Measurements from ENCODE around the gene SASS6.
A peak's percentile ranks its signal among the peaks of the same experiment; 100 is the strongest.

Gene SASS6

GRCh38 chr1:100036718-100037655 is 95.7 kb downstream of the SASS6 start:
- H3K4me1 ChIP-seq (ENCODE audit: control insufficient read depth, low read length), result peaks cover 38% of the 10 kb centered on the region
- H3K9me2 ChIP-seq (replicated peaks; ENCODE audit: control insufficient read depth, low read length), result no peaks in the 10 kb centered on the region
- peak overlapping the region; percentile 67 for H3K4me2 ChIP-seq (ENCODE audit: low read length)
- peak overlapping the region; percentile 92 for H3K4me3 ChIP-seq (ENCODE audit: low read length)
- H3K27me3 ChIP-seq (ENCODE audit: control insufficient read depth, low read length), result no peaks in the 10 kb centered on the region
- TF ChIP-seq EZH2phosphoT487 (IDR thresholded peaks at IDR 0.05; ENCODE audit: borderline replicate concordance, low read length) (no peak), CTCF (IDR thresholded peaks at IDR 0.05; ENCODE audit: low read depth, low read length, poor library complexity, severe bottlenecking) (no peak)
- peaks cover 6% of the 10 kb centered on the region; the same call in 1 of the 2 replicates for H3F3A ChIP-seq (ENCODE audit: control insufficient read depth, insufficient read depth)
- peaks cover 71% of the 10 kb centered on the region for H3K79me2 ChIP-seq (ENCODE audit: control insufficient read depth, low read length)
- H3K9me3 ChIP-seq (ENCODE audit: control insufficient read depth, insufficient read depth, low read length), result no peaks in the 10 kb centered on the region
- H4K20me1 ChIP-seq (ENCODE audit: control insufficient read depth, insufficient read depth, low read depth, low read length), result peaks cover 7% of the 10 kb centered on the region; the same call in 1 of the 2 replicates
- peak overlapping the region; percentile 81 for H3K27ac ChIP-seq (ENCODE audit: low read depth, low read length)
- H3K36me3 ChIP-seq (ENCODE audit: control insufficient read depth, low read length), result peaks cover 47% of the 10 kb centered on the region

GRCh38 chr1:100035214-100035613 is 97.5 kb downstream of the SASS6 start:
- Histone ChIP-seq H3K79me2 (ENCODE audit: control insufficient read depth, low read length) (peaks cover 54% of the 10 kb centered on the region), H3K27ac (ENCODE audit: low read depth, low read length) (no peak overlapping the region), H3K4me2 (ENCODE audit: low read length) (peak overlapping the region; percentile 67), H3K36me3 (ENCODE audit: control insufficient read depth, low read length) (peaks cover 41% of the 10 kb centered on the region), H4K20me1 (ENCODE audit: control insufficient read depth, insufficient read depth, low read depth, low read length) (peaks cover 1% of the 10 kb centered on the region; the same call in 1 of the 2 replicates), H3K4me3 (ENCODE audit: low read length) (peak overlapping the region; percentile 92), H3K9me3 (ENCODE audit: control insufficient read depth, insufficient read depth, low read length) (no peaks in the 10 kb centered on the region), H3K9me2 (replicated peaks; ENCODE audit: control insufficient read depth, low read length) (no peaks in the 10 kb centered on the region), H3K4me1 (ENCODE audit: control insufficient read depth, low read length) (peaks cover 27% of the 10 kb centered on the region), H3K27me3 (ENCODE audit: control insufficient read depth, low read length) (no peaks in the 10 kb centered on the region), H3F3A (ENCODE audit: control insufficient read depth, insufficient read depth) (peaks cover 6% of the 10 kb centered on the region; the same call in 1 of the 2 replicates)
- TF ChIP-seq EZH2phosphoT487 (IDR thresholded peaks at IDR 0.05; ENCODE audit: borderline replicate concordance, low read length) (no peak), CTCF (IDR thresholded peaks at IDR 0.05; ENCODE audit: low read depth, low read length, poor library complexity, severe bottlenecking) (no peak)

GRCh38 chr1:100034470-100034869 is 98.3 kb downstream of the SASS6 start:
- Histone ChIP-seq H4K20me1 (ENCODE audit: control insufficient read depth, insufficient read depth, low read depth, low read length) (no peaks in the 10 kb centered on the region), H3K9me3 (ENCODE audit: control insufficient read depth, insufficient read depth, low read length) (no peaks in the 10 kb centered on the region), H3K27me3 (ENCODE audit: control insufficient read depth, low read length) (no peaks in the 10 kb centered on the region), H3K4me1 (ENCODE audit: control insufficient read depth, low read length) (peaks cover 20% of the 10 kb centered on the region), H3K27ac (ENCODE audit: low read depth, low read length) (no peak overlapping the region), H3F3A (ENCODE audit: control insufficient read depth, insufficient read depth) (peaks cover 6% of the 10 kb centered on the region; the same call in 1 of the 2 replicates), H3K4me3 (ENCODE audit: low read length) (no peak overlapping the region), H3K36me3 (ENCODE audit: control insufficient read depth, low read length) (peaks cover 33% of the 10 kb centered on the region), H3K4me2 (ENCODE audit: low read length) (peak overlapping the region; percentile 67), H3K79me2 (ENCODE audit: control insufficient read depth, low read length) (peaks cover 46% of the 10 kb centered on the region), H3K9me2 (replicated peaks; ENCODE audit: control insufficient read depth, low read length) (no peaks in the 10 kb centered on the region)
- TF ChIP-seq CTCF (IDR thresholded peaks at IDR 0.05; ENCODE audit: low read depth, low read length, poor library complexity, severe bottlenecking) (peak; percentile 51), EZH2phosphoT487 (IDR thresholded peaks at IDR 0.05; ENCODE audit: borderline replicate concordance, low read length) (no peak)
